ENCODE data around the gene USP17L13.
"Not testable (repeated sequence)": the region's sequence is repeated elsewhere in the genome, so short reads cannot be mapped to it uniquely, and the experiment has no call there.

DNA sequence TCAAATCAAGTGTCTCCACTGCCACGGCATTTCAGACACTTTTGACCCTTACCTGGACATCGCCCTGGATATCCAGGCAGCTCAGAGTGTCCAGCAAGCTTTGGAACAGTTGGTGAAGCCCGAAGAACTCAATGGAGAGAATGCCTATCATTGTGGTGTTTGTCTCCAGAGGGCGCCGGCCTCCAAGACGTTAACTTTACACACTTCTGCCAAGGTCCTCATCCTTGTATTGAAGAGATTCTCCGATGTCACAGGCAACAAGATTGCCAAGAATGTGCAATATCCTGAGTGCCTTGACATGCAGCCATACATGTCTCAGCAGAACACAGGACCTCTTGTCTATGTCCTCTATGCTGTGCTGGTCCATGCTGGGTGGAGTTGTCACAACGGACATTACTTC, 5.6 kb downstream of the USP17L13 start:
- TF ChIP-seq CTCF (IDR thresholded peaks at IDR 0.05; ENCODE audit: poor library complexity, severe bottlenecking); EP300 (conservative IDR thresholded peaks at IDR 0.05; ENCODE audit: poor library complexity, severe bottlenecking); POLR2AphosphoS5 (IDR thresholded peaks at IDR 0.05); EZH2 (IDR thresholded peaks at IDR 0.05; ENCODE audit: borderline replicate concordance, insufficient read depth, low read length, poor library complexity, severe bottlenecking); REST (IDR thresholded peaks at IDR 0.05; ENCODE audit: borderline replicate concordance); SMC3 (conservative IDR thresholded peaks at IDR 0.05; ENCODE audit: poor library complexity); MXI1 (conservative IDR thresholded peaks at IDR 0.05; ENCODE audit: poor library complexity, severe bottlenecking): not testable (repeated sequence)

Data from neural cell (in vitro differentiated cells).